ENCODE results near the gene DSG1.

DSG1 gene

DNA sequence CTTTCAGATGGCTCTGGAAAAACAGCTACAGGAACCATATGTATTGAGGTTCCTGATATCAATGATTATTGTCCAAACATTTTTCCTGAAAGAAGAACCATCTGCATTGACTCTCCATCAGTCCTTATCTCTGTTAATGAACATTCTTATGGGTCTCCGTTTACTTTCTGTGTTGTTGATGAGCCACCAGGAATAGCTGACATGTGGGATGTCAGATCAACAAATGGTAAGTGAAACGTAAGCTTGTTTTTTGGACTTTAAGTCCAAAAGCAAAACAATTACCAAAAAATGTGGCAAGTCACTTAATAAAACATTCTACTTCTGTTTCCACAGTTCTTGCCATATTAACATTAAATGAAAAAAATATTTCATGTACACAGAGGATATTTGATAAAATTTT is 85.4 kb downstream of the DSG1 start:
- no peak for DNase-seq (ENCODE audit: low read depth)

More for the DNA sequence above, 85.4 kb downstream of the DSG1 start:
- TF ChIP-seq, protein P1, sequence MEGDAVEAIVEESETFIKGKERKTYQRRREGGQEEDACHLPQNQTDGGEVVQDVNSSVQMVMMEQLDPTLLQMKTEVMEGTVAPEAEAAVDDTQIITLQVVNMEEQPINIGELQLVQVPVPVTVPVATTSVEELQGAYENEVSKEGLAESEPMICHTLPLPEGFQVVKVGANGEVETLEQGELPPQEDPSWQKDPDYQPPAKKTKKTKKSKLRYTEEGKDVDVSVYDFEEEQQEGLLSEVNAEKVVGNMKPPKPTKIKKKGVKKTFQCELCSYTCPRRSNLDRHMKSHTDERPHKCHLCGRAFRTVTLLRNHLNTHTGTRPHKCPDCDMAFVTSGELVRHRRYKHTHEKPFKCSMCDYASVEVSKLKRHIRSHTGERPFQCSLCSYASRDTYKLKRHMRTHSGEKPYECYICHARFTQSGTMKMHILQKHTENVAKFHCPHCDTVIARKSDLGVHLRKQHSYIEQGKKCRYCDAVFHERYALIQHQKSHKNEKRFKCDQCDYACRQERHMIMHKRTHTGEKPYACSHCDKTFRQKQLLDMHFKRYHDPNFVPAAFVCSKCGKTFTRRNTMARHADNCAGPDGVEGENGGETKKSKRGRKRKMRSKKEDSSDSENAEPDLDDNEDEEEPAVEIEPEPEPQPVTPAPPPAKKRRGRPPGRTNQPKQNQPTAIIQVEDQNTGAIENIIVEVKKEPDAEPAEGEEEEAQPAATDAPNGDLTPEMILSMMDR (conservative IDR thresholded peaks at IDR 0.05; ENCODE audit: control insufficient read depth, insufficient read depth, low read depth, low read length) = no peak
- no peak overlapping the region for H3K4me3 ChIP-seq (ENCODE audit: control insufficient read depth, low read depth, low read length)

Measured in fibroblast of mammary gland (primary cell).